Vagina (tissue), 2 donors: Measurements from ENCODE around the gene TARBP2.

Experiments used
- CTCF ChIP-seq, 3 experiments: fragments of 450-650 bp in 2 of 3; fragments of 200-600 bp in 1 of 3; sonication (generic) in 1 of 3; IDR thresholded peaks; one replicate each; pipeline ENCODE4 v1.5.1; 2017 to 2019; ENCODE audit warnings: antibody characterized with exemption in 3 of 3, mild to moderate bottlenecking in 2 of 3, moderate library complexity in 2 of 3
- POLR2A ChIP-seq, 2 donors: fragments of 450-650 bp; IDR thresholded peaks; one replicate each; pipeline ENCODE4 v1.6.1; 2017; ENCODE audit warnings: antibody characterized with exemption in 2 of 2, mild to moderate bottlenecking in 2 of 2, moderate library complexity in 2 of 2
- POLR2AphosphoS5 ChIP-seq, 2 donors: sonication (generic); formaldehyde crosslinking; IDR thresholded peaks; one replicate each; pipeline ENCODE4 v1.9.0; 2017; ENCODE audit warnings: antibody characterized with exemption in 2 of 2, mild to moderate bottlenecking in 2 of 2, low read depth in 1 of 2; ENCODE audit not compliant: insufficient read depth in 1 of 2

- no peak for TF ChIP-seq POLR2AphosphoS5 (IDR thresholded peaks at IDR 0.05; ENCODE audit: insufficient read depth in 1 of 2, low read depth in 1 of 2)
- no peak for TF ChIP-seq CTCF (IDR thresholded peaks at IDR 0.05)
- TF ChIP-seq POLR2A (IDR thresholded peaks at IDR 0.05) = no peak
Observed at GRCh38 chr12:53467082-53467481, 34.0 kb upstream of the TARBP2 start.
